HG02943 (cell line): Measurements from ENCODE around the gene SERPIND1.

ENCODE experiments used
- ATAC-seq: cut with Tn5 transposase; IDR thresholded peaks from one replicate; pipeline ENCODE4 v1.9.1; 2021; ENCODE audit warnings: mild to moderate bottlenecking, low read depth, moderate library complexity; ENCODE audit not compliant: unreplicated experiment

The SERPIND1 gene

DNA sequence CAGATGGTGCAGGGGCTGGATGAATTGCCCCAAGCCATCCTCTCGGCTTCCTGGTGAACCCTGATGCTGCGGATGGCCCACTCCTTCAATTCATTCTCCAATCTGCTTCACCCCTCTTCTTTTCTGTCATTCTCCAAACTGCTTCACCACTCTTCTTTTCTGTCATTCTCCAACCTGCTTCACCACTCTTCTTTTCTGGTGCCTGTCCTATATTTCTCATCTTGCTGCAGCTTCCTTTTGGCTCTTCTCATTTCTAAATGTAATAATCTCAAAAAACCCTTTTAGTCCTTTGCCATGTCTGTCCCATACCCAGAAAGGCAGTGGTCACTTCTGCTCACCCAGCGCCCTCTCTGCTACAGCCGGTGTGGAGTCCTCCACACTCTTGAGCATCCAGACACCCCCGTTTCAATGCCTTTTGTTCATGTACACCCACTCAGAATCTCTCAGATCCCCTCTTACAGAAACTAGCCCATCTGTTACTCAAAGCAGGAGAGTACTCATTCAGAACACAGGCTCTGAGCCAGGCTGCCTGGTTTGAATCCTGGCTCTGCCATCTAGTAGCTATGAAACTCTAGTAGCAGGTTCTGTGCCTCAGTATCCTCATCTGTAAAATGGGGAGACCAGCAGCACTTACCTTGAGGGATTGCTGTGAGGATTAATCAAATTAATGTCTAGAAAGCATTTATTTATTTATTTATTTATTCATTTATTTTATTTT lies 14.9 kb downstream of the SERPIND1 start:
- no peak for ATAC-seq

DNA sequence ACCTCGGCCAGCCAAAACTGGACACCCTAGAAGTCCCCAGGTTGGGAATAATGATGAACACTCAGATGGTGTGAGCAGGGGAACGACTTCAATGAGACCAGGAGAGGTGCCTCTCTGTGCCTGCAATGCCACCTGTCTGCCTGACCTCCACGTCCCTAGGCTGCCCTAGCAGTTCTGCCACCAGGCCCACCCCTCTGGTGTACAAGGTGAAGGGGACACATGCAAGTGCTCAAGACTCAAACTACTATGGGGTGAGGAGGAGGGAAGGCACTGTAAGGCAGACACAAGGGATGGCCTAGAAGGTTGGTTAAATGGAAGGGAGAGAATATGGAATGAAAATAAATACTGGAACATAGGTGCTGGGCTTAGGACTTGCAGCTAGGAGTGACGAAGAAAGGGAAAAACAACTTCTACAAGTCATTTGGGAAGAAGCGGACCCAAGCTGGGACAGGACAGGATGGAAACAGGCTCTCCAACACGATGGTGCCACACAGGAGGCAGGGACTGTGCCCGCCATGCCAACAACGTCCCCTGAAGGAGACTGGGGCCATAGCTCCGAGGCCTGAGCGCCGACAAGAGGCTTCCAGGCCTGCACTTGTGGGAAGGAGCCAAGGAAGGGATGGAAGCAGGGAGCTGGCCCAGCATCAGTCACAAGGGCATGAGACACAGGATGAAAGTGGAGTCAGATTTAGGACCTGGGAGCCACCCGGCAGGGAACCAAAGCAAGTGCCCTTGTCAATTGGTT lies 18.5 kb downstream of the SERPIND1 start:
- ATAC-seq: no peak

DNA sequence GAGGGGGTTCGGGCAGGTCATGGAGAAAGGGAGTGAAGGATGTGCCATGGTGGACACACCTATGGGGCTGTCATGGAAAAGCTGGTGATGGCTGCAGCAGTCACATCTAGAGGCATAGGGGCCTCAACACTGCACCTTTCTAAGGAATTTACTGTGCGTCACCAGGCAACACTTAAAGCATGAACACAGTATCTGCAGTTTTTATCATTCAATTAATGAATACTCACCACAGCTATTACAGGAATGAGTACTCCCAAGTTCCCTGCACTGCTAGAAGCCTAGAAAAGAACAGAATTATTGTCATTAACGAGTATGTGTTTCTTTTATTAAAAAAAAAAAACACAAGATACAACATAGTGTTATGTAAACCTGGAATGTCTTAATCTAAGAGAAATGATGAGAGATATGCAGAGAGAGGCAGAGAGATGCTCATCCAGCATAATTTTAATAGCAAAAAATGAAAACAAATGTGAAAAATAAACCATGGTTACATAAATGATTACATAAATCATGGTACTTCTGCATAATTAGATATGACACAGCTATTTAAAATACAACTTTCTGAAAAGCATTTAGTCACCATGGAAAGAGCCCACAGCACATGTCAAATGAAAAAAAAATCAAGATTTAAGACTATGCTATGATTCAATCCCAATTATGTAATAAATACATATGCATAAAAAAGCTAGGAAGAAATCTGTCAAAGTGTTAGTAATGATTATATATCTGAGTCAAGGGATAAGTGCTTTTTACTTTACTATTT lies 19.2 kb downstream of the SERPIND1 start:
- ATAC-seq: no peak

DNA sequence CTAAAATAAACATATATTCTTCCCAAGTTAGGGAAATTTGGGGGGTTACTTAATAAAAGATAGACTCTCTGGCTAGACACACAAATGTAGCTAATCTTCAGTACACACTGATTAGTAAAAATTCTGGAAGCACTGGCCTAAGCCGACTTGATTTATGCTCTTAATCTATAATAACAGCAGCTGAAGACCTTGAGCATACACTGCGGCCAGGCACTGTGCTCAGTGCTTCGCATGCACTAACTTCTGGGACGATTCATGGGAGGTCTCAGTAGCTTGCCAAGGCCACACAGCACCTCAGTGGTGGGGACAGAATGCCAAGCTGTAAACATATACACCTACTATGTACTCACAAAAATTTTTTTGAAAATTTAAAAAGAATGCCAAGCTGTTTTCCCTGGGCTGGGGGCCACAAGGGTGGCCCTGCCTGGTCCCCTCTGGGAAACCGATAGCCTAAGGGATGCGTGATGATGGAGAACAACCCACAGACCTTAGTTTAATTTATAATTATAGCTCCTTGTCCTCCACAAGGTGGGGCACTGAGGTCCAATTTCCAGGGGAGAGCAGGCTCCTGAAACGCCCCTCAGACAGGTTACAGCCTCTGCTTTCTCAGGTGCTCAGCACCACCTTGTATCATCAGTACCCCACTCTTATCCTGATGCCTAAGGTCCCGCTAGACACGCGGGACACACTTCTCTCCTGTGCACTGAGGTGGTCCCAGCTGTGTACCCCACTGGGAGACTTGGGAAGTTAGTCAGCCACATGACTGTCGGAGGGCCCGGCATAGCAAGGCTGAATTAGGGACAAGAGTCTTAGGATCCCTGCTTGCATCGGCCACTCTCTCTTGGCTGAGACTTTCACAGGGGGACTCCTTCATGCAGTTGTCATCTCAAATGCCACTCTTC lies 20.1 kb downstream of the SERPIND1 start:
- ATAC-seq: no peak

DNA sequence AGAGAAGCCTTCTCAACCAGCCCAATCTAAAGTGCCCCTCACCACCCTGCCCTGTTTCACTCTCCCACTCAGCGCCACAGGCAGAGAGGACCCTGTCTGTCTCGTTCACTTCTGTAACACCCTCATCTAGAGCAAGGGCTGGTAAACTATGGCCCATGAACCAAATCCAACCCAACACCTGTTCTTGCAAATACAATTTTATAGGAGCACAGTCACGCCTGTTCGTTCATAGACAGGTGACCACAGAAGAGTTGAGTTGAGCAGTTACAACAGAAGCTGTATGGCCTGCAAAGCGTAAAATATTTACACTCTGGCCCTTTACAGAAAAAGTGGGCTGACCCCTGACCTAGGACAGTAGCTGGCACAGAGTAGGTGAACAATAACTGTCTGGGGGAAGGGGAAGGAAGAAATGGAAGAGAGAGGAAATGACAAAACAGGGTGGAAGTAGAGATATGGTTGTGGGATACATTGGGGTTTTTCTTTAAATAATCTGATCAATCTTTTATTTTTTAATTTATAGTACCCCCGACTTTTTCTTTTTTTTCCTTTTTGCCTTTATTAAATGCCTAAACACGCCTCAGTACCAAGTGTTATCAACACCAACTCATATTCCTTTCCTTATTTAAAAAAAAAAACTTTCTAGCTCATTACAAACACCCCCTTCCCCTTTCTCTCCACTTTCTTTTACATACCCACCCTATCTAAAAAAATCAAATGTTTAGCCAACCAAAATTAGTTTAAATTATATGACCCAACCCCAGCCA lies 20.9 kb downstream of the SERPIND1 start:
- ATAC-seq: no peak

DNA sequence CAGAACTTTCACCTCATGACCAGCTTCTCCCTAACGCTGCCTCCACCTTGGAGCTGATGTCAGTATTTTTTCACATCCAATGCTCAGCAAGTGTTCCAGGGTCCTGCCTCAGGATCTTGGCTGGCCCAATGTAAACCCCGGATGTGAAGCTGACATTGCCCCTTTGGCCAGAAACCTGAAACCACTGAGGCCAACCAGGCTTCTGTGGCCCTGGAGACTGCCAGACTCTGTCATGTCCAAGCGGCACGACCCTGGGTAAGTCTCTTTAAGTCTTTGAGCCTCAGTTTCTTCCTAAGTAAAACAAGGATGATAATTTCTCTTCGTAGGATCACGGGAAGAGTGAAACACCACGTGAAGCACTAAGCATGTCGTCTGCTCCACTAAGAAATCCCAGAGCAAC lies 22.8 kb downstream of the SERPIND1 start:
- ATAC-seq: no peak

DNA sequence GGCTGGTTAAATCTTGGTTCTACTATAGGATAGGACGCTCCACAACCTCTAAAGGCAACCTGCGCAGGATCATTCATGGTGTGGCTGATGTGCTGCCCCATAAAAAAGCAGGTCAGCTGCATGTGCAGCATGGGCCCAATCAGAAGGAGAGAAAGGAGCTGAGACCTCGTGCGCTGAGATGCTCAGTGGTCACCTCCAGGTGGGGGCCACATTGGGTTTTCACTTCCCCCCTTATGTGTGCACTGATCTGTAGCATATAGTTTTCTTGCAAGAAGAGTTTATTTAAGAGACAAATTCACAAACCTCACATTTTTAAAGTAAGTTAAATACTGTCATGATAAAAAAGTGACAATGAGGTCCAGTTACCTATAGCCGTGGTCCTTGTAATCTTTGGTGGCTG lies 24.3 kb downstream of the SERPIND1 start:
- no peak for ATAC-seq

DNA sequence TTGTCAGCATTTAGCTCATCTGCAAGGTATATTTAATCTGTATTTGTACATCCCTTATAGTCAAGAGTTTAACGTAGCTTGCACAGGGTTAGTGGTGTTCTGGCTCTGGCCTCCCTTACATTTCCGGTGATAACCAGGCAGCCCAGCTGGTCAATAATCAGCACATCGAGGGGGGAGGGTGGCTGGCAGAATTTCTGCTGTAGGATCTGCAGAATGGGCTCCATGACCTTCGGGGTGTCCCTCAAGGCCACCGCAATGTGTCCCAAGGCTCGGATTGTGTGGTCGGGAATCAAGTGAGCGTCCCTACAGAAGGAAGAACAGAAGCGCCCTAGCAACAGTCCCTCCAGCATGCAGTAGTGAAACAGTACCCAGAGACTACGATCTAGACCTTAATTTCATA lies 25.1 kb downstream of the SERPIND1 start:
- no peak for ATAC-seq

DNA sequence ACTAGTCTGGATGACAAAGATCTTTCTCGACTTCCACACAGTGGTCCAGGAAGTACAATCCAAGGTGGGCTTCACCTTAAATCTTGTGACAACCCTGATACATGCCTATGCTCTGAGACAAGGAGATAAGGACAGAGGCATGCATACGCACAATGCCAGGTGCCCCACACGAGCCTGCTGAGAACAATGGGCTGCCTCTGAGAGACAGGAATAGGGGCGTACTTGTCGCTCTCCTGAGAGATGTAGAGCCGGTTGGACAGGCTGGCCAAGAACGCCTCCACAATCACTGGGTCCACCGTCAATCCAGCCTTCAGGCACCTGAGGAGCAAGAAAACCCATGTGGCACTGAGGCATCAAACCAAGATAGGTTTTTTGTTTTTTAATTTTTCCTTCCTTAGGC lies 25.5 kb downstream of the SERPIND1 start:
- ATAC-seq: no peak

DNA sequence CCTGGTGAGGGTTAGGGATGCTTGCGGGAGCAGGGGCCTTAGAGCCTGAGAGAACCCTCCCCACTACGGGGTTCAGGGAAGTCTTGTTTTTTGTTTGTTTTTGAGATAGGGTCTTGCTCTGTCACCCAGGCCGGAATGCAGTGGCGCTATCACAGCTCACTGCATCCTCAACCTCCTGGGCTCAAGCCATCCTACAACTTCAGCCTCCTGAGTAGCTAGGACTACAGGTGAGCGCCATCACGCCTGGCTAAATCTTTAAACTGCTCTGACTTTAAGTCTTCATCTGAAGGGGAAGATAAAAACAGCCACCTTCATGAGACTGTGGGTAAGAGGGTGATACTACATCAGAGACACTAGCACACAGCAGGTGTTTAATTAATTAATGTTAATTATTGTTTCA lies 28.5 kb downstream of the SERPIND1 start:
- no peak for ATAC-seq

DNA sequence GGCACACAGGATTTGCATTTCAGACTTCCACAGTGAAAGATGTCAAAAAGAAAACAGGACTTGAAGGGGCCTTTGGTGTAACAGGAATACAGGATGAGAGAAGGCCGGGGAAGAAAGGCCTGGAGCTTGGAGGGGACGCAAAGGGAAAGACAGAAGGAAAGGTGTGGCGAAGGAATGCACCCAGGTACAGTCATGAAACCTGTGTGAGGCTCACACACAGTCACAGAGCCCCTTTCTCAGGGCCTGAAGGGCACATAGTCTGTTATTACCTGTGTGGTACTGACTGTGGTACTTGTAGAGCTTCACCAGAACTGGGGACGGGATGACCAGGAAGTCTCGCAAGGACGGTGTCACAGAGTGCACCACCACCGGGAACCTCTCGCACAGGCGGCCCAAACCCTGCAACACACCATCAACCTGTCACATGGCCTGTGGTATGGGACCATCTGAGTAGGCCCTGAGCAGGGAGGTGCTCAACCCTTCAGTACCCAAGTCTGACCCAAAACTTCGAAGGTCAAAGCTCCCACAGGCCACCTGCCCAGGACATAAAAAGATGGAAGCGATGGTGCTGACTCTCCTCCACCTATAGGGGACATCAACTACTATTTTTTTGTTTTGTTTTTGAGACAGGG lies 29.1 kb downstream of the SERPIND1 start:
- no peak for ATAC-seq

DNA sequence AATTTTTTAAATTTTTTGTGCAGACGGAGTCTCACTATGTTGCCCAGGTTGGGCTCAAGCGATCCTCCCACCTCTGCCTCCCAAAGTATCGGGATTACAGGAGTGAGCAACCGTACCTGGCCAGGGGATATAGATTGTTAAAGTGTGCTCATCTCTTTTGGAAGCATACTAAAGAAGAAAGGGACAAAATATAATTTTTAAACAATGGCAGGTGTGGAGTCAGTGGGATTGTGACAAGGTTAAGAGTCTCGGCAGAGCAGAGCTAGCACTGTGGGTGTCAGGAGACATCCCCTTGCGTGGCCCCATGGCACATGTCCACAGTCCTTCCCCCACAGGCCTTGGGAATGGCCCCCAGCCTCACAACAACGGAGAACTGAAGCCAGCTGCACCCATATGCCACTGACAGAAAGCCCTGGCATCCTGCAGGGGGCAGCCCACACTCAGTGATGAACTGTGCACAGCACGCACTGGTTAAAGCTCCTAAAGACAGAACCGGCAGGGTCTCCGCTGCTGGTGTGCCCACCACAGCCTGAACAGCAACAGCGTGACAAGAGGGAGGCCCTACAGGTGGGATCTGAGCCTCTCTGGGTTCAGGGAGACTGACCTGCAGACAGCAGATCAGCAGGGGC lies 29.9 kb downstream of the SERPIND1 start:
- ATAC-seq: no peak

DNA sequence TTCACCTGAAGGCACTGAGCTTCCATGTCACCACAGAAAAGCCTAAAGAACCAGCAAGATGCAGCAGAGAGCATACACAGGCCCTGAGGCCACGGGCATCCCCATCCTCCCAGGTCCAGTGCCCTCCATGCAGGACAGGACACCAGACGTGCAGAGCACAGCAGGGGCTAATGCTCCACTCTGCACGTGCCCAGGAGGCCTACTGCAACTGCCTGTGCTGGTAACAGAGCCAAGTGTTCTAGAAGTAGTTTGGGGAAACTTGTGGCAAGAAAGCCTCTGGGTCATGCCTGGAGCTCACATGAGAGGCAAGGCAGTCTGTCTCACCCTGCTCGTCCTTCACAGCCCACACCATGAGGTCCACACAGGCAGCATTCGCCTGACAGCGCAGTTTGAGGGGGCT lies 30.7 kb downstream of the SERPIND1 start:
- ATAC-seq: no peak

DNA sequence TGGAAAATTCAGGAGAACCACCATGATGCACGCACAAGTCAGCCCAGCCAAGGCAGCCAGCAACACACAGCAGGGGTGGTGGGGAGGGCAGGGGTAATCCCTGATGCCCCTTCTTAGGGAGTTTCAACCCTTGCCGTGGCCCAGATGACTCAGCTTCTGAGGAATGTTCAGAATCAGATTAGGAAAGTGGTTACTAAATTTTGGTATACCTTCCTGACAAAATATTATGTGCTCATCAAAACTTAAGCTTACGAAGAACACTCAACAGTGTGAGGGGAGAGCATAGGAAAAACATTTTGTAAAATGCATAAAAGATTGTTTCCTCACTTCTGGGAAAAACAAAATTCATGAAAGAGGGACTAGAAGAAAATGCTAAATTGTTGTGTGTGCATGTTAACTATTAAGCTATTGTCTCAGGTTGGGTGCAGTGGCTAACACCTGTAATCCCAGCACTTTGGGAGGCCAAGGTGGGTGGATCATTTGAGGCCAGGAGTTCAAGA lies 32.1 kb downstream of the SERPIND1 start:
- ATAC-seq: no peak

DNA sequence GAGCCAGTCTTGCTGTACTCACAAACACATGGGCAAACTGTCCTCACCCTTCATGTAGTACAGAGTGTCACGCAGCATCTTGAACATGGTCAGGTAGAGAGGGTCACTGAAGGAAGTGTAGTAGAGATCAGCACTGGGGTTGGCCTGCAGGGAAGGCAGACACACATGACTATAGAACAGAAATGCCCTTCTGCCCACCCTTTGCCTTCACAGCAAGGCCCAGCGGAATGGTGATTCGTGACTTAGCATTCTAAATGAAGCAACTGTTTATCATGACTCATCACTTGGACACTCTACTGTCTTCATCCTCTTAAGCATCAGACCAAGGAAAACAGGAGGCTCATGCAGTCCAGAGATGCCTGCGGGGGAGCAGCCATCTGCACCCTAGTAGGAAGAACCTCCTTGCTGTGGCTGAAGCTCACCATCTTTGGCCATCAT lies 33.4 kb downstream of the SERPIND1 start:
- no peak for ATAC-seq

DNA sequence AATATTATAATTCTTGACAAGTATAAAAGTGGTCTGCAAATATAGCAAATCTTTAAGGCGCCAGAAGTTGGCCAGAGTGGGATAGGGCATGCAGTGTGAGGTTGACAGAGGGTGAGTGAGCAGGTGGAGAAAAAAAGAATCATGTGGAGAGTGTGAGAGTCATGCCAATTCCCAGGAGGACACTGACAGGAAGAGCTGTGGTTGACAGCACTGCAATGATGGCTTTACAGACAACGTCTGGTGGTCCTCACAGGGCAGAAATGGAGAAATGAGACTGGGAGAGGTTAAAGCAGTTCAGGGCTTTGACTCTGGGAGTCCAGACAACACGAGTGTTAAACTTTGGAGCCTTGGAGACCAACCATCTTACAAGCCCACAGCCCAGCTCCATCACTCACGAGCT lies 34.9 kb downstream of the SERPIND1 start:
- ATAC-seq: no peak

DNA sequence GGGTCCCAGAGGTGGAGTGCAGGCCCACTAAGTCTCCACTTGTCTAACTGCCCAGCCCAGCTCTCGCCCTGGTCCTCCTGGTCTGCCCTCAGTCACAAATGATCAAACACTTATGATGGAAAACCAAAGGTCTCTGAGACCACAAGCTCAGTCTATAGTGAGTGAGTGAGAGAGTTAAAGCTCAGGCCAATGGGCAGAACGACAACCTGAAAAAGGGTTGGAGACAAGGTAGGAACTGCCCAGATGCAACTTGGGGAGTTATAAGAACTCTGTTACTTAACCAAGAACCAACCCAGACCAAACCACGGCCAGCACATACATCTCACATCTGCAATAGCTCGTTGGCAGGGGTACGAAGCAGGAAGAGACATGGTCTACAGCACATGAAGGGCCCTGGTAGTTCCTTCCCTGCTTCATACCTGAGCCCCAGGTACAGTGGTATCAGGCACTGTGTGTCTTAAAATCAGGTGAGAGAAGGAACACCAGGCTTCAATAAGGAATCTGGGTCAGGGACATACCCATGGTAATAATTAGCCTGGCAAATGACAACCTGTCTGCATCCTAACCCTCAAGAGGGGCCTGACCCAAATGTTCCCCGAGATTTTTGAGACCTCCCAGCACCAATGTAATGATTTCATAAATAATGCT lies 35.7 kb downstream of the SERPIND1 start:
- no peak for ATAC-seq

DNA sequence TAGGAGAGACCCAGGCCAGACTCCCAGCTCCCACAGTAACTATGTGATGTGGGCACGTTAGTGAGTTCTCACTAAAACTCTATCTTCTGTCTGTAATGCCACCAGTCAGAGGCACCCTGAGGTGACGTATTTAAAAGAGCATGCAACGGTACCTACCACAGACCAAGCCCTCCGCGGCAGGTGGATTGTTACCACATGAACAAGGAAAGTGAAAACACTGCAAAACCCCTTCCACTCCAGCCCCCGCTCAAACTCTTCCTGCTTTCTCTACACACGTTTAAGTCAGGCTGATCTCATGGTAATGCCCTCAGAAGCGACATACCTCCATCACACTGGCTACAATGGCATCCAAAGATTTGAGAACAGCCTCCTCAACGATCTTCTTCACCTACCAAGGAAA lies 36.7 kb downstream of the SERPIND1 start:
- ATAC-seq: no peak
